Keratinocyte (primary cell): ENCODE measurements around the gene KMT2E.

ENCODE experiments used
- EZH2 ChIP-seq: IDR thresholded peaks from one replicate; pipeline ENCODE4 v1.6.1; 2012; ENCODE audit warnings: inconsistent platforms, mild to moderate bottlenecking, low read length, moderate library complexity
- TF ChIP-seq, protein P1 (sequence below), 3 experiments: IDR thresholded peaks in 1 of 3; conservative IDR thresholded peaks in 1 of 3; optimal IDR thresholded peaks in 1 of 3; 2 replicates in 2 of 3; 3 replicates in 1 of 3; pipeline versions ENCODE3 to v1.5.1; 2011; ENCODE audit warnings: low read length in 3 of 3, mild to moderate bottlenecking in 3 of 3, moderate library complexity in 2 of 3, control low read depth in 1 of 3, inconsistent platforms in 1 of 3; ENCODE audit not compliant: insufficient read depth in 2 of 3; ENCODE audit errors: extremely low read depth in 1 of 3

- TF ChIP-seq, protein P1, sequence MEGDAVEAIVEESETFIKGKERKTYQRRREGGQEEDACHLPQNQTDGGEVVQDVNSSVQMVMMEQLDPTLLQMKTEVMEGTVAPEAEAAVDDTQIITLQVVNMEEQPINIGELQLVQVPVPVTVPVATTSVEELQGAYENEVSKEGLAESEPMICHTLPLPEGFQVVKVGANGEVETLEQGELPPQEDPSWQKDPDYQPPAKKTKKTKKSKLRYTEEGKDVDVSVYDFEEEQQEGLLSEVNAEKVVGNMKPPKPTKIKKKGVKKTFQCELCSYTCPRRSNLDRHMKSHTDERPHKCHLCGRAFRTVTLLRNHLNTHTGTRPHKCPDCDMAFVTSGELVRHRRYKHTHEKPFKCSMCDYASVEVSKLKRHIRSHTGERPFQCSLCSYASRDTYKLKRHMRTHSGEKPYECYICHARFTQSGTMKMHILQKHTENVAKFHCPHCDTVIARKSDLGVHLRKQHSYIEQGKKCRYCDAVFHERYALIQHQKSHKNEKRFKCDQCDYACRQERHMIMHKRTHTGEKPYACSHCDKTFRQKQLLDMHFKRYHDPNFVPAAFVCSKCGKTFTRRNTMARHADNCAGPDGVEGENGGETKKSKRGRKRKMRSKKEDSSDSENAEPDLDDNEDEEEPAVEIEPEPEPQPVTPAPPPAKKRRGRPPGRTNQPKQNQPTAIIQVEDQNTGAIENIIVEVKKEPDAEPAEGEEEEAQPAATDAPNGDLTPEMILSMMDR (optimal IDR thresholded peaks at IDR 0.05 in 1 of 3, IDR thresholded peaks at IDR 0.05 in 1 of 3, conservative IDR thresholded peaks at IDR 0.05 in 1 of 3; ENCODE audit: extremely low read depth in 1 of 3, insufficient read depth in 2 of 3, low read length in 3 of 3) = no peak
- TF ChIP-seq EZH2 = no peak
These were observed 108.6 kb downstream of the KMT2E start for GRCh38 chr7:105122619-105123018.
